Dedifferentiated amniotic fluid mesenchymal stem cell (primary cell): ENCODE data around the gene RTEL1.

ENCODE experiments used
- DNase-seq: peaks from one replicate; pipeline ENCODE4 v3.0.0-alpha.2; 2016; ENCODE audit errors: extremely low spot score

The RTEL1 gene

DNA sequence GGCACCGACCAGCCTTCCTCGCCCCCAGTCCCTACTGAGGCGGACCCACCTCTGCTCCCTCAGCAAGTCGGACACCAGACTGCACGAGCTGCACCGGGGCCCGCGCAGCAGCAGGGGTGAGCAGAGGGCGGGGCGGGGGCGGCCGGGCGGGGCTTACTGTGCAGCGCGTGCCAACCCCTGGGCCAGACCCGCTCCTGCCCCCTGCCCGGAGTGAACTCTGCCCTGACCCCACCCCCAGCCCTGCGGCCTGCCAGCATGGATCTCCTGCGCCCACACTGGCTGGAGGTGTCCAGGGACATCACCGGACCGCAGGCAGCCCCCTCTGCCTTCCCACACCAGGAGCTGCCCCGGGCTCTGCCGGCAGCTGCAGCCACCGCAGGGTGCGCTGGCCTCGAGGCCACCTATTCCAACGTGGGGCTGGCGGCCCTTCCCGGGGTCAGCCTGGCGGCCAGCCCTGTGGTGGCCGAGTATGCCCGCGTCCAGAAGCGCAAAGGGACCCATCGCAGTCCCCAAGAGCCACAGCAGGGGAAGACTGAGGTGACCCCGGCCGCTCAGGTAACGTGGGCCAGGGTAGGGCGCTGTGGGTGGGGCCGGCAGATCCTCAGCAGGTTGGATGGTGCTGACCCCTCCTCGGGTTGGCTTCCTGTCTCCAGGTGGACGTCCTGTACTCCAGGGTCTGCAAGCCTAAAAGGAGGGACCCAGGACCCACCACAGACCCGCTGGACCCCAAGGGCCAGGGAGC lies 80.0 kb downstream of the RTEL1 start:
- DNase-seq: no peak

DNA sequence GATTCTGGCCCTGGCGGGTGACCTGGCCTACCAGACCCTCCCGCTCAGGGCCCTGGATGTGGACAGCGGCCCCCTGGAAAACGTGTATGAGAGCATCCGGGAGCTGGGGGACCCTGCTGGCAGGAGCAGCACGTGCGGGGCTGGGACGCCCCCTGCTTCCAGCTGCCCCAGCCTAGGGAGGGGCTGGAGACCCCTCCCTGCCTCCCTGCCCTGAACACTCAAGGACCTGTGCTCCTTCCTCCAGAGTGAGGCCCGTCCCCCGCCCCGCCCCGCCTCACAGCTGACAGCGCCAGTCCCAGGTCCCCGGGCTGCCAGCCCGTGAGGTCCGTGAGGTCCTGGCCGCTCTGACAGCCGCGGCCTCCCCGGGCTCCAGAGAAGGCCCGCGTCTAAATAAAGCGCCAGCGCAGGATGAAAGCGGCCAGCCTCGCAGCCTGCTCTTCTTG lies 80.6 kb downstream of the RTEL1 start:
- no peak for DNase-seq

DNA sequence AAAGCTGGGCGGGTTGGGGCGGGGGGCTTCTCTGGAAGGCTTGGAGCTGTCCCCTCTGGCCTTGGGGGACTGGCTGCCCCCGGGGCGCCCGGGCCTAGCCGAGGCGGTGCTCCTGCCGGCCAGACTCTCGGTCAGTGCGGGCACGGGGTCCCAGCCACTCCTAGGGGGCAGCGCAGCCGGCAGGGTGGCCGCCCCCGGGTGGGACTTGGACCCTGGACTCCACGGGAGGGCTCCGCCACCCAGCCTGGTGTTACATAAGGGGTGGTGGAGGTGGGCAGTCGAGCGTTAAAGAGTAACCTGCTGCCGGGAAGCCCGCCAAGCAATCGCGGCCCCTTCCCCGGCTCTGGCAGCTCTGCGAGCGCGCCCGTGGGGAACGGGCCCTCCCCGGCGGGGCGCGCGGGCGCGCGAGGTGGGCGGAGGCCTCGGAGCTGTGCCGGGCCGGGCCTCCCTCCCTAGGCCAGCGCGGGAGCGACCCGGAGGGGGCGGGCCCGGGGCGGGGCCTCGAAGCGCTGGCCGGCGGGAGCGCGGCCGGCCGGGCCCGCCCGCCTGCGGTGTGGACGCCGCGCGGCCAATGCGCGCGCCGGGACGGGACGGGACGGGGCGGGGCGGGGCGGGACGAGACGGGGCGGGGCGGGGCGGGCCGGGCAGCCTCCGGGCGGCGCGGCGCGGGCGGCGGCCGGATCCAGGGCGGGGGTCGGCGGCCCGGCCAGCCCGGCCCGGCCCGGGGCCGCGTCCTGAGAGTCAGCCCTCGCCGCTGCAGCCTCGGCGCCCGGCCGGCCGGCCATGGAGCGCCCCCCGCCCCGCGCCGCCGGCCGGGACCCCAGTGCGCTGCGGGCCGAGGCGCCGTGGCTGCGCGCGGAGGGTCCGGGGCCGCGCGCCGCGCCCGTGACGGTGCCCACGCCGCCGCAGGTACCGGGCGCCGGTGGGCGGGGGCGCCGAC lies 81.3 kb downstream of the RTEL1 start, which contains the start of gene SLC2A4RG:
Gene SLC2A4RG (plus strand): TSS at position 647 of the 940 bp plus-strand sequence. CDS start 137 bp downstream, at position 784.
- DNase-seq: peak; percentile 55

DNA sequence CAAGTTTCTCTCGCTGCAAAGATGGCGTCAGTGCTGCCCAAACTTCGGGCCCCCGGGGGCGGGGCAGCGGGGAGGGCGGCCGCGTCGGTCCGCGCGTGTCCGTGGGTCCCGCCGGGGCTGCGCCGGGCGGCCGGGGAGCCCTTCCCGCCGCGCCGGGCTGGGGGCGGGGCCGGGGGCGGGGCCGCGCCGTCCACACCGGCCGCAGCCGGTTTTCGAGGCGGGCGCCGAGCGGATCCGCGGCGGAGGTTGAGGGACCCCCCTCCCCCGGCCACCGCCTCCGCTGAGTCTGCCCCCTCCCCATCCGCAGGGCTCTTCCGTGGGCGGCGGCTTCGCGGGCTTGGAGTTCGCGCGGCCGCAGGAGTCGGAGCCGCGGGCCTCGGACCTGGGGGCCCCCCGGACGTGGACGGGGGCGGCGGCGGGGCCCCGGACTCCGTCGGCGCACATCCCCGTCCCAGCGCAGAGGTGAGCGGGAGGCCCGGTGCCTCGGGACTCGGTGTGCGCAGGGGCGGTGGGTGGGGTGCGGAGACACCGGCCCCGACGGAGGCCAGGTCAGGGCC lies 82.0 kb downstream of the RTEL1 start:
- no peak for DNase-seq

DNA sequence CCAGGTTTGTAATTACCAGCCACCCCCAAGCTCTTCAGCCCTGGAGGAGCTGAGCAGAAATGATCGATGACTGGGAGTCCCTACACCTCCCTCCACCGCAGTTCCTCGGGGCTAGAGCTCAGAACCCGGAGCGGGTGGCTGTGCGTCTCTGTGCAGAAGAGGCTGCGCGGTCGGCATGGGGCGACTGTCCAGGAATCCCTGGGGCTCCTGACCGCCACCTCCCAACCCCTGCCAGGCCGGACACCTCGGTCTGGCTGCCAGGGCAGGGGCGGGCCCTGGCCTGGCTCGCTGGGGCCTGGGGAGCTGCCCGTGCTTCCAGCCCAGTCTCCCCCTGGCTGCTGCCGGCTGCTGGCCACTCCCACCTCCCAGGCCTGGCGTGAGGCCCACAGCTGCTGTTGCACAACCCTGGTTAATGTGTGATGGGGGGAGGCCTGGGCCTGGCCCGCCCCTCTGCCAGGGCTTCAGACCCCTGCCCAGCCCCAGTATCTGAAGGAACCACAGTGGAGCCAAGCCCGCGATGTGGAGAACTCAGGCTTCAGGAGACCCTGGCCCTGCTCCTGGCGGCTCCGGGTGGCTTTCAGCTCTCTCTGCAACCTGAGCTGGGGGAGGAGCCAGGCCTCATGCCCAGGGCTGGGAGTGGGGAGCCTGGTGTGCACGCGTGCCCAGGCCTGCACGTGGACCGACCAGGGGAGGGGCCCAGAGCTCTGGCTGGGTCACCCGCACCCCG lies 82.7 kb downstream of the RTEL1 start:
- DNase-seq: peak; percentile 77

DNA sequence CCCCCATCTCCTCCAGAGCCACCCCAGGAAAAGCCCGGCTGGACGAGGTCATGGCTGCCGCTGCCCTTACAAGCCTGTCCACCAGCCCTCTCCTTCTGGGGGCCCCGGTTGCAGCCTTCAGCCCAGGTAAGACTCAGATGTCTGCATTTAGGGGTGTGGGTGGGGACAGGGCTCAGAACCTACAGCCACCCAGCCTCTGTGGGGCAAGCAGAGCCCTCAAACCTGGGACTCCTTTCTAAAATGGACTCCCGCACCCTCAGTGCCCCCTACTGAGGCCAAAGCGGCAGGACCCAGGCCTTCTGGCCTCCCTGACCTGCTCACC lies 83.2 kb downstream of the RTEL1 start:
- no peak for DNase-seq

DNA sequence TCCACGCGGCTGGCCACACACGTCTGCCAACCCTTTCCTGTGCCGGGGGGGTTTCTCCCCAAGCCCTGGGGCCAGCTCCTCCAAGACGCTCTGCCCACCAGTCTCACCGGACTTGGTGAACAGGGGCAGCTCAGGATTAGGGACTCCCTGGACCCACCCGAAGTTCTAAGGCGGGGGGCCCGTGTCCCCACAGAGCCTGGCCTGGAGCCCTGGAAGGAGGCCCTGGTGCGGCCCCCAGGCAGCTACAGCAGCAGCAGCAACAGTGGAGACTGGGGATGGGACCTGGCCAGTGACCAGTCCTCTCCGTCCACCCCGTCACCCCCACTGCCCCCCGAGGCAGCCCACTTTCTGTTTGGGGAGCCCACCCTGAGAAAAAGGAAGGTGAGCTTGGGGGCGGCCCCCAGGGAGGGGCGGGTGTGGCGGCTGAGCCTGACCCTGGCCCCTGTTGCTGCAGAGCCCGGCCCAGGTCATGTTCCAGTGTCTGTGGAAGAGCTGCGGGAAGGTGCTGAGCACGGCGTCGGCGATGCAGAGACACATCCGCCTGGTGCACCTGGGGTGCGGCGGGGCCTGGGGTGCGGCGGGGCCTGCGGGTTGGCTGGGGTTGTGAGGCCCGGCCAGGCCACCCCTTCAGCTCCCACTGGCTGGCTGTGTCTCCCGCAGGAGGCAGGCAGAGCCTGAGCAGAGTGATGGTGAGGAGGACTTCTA lies 83.7 kb downstream of the RTEL1 start:
- DNase-seq: no peak

DNA sequence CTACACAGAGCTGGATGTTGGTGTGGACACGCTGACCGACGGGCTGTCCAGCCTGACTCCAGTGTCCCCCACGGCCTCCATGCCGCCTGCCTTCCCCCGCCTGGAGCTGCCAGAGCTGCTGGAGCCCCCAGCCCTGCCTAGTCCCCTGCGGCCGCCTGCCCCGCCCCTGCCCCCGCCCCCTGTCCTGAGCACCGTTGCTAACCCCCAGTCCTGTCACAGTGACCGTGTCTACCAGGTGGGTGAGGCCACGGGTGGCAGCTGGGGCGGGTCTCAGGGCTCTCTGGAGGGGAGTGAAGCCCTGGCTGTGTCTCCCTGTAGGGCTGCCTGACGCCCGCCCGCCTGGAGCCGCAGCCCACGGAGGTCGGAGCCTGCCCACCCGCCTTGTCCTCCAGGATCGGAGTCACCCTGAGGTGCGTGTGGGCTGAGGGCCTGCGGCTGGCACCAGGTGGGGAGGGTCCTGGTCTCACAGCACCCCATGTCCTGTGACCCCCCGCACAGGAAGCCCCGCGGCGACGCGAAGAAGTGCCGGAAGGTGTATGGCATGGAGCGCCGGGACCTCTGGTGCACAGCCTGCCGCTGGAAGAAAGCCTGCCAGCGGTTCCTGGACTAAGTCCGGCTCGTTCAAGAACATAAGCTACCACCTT lies 84.4 kb downstream of the RTEL1 start:
- DNase-seq: no peak

DNA sequence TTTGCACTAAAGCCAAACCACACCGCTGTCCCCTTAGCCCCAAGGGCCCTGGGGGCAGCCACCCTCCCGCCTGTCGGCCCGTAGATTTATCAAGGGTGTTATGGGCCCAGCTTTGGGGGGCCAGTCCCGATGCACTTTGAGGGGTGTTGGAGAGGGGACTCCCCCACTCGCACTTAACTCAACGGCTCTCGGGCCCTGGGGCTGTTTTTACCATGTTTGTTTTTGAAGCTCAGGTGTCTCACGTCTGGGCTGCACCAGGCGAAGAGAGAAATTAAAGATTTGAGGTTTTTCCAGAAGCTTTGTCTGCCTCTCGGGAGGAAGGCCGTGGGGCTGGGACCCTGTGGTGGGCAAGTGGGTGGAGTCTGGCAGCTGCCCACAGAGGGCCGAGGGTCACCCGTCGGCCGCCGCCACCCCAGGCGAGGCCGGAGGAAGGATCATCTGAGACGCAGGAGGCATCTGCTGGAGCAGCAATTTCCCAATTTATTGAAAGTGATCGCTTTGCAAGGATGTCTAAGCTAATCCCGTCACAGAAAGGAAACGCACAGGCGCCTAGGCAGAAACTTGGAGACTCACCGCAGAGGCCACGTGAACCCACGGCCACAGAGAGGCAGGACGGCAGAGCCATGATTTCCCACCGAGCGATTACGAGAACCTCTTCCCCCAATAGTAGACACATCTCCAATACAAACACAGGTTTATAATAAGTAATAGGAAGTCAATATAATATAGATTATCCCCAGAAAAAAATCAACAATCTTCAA lies 85.3 kb downstream of the RTEL1 start:
- DNase-seq: no peak

DNA sequence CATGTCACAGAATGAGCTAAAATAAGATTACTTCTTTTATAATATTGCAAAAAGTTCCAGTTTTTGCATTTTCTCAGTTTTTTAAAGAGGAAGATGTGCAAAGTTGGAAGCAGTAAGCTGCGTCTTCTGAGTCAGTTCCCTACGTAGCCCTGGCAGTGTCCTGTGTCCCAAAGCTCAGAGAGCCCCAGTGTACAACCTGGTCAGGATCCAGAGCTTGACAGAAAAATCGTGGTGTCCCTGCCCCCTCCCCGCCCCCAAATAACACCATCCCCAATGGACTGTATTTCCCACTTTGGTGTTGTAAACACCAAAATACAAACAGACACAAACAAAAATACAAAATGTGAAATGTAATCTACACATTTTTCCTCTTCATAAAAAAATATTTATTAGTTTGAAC lies 86.0 kb downstream of the RTEL1 start:
- no peak for DNase-seq

DNA sequence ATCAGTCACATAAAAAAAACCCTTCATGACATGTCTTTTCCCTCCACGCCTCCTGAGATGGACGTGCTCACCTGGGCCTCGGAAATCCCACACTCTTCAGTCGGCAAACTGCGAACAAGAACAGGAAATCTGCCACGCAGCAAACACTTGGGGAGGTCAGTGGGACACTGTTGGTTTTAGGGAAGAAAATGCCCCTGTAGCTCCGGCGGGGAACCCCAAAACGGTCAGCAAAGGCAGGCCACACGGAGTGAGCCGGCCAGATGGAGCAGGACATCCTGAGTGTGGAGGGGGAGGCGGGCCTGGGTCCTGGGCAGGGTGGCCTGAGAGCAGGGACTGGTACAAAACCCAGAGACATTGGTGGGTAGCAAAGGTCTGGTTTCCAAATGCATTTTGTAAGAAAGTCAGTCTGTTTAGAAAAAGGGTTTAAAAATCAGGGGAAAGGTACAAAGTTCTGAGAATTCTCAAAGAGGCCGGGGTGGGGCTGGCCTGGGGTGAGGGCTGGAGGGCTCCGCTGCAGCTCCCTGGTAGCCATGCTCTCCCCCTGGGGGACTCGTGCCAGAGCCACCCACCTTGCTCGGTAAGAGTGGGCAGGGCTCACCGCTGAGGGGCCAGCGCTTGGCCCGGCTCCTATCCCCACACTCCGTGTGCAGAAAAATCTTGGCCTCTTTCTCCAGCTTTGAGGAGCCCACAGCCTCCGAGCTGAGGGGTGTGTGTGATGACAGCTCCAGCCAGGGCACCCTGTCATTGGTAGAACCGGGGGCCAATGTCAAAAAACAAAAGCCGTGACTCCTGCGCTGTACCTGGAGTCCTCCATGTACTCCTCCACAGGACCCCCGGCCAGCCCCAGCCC lies 86.7 kb downstream of the RTEL1 start:
- DNase-seq: no peak

DNA sequence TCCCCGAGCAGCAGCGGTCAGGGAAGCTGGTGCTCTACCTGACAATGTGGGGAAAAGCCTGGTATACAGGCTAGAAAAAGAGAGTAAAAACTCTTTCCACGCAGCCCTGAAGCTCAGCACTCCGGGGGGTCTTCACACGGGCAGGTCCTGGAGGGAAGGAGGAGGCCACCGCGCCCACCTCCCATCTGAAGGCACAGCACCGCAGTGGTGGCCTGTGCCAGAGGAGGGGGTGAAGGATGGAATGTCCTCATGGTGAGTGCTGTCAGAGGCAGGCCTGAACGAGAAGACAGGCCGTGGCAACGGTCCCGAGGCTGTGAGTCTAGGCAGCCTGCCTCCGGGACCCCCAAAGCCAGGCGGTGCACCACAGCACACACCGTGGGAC lies 87.3 kb downstream of the RTEL1 start:
- no peak for DNase-seq
